Endodermal cell (in vitro differentiated cells): Measurements from ENCODE around the gene ECD. TPM values are rescaled to one million over a fixed set of nuclear protein-coding genes. Genes with fewer than 3 reads are reported as not detected.

ENCODE experiments used
- DNase-seq: peaks from one replicate; pipeline ENCODE4 v3.0.0-alpha.2; 2017
- H3K27ac ChIP-seq: 2 replicates; pipeline ENCODE4 v1.5.1; 2013; ENCODE audit warnings: mild to moderate bottlenecking, low read depth, low read length, moderate library complexity
- H3K27me3 ChIP-seq: 2 replicates; pipeline ENCODE4 v1.6.1; 2013; ENCODE audit warnings: mild to moderate bottlenecking, low read length, moderate library complexity; ENCODE audit not compliant: insufficient read depth, control insufficient read depth, poor library complexity, severe bottlenecking
- H3K36me3 ChIP-seq: 2 replicates; pipeline ENCODE4 v1.7.0; 2013; ENCODE audit warnings: mild to moderate bottlenecking, low read length, moderate library complexity; ENCODE audit not compliant: control insufficient read depth, insufficient read depth
- H3K4me1 ChIP-seq: one replicate; pipeline ENCODE4 v1.7.0; 2013; ENCODE audit warnings: low read length; ENCODE audit not compliant: control insufficient read depth, insufficient read depth
- H3K4me3 ChIP-seq: 2 replicates; pipeline ENCODE4 v1.5.1; 2013; ENCODE audit warnings: mild to moderate bottlenecking, low read length, moderate library complexity
- H3K9ac ChIP-seq: 2 replicates; pipeline ENCODE4 v1.6.1; 2013; ENCODE audit warnings: mild to moderate bottlenecking, low read length, moderate library complexity; ENCODE audit not compliant: poor library complexity, severe bottlenecking; ENCODE audit errors: extremely low read depth
- H3K9me3 ChIP-seq: 2 replicates; pipeline ENCODE4 v1.6.1; 2013; ENCODE audit warnings: mild to moderate bottlenecking, low read length, moderate library complexity; ENCODE audit not compliant: control insufficient read depth
- H3K27ac Mint-ChIP-seq: 2 replicates; pipeline ENCODE4 v1.8.0; 2020; ENCODE audit warnings: mixed read lengths
- H3K27me3 Mint-ChIP-seq: 2 replicates; pipeline ENCODE4 v1.8.0; 2021; ENCODE audit warnings: mild to moderate bottlenecking, mixed read lengths; ENCODE audit not compliant: insufficient read depth
- H3K36me3 Mint-ChIP-seq: 2 replicates; pipeline ENCODE4 v1.8.0; 2020; ENCODE audit warnings: low read depth, mixed read lengths
- H3K4me1 Mint-ChIP-seq: 2 replicates; pipeline ENCODE4 v1.8.0; 2020; ENCODE audit warnings: mixed read lengths
- H3K4me3 Mint-ChIP-seq: 2 replicates; pipeline ENCODE4 v1.8.0; 2020; ENCODE audit warnings: mild to moderate bottlenecking, moderate library complexity, mixed read lengths
- H3K9me3 Mint-ChIP-seq: 2 replicates; pipeline ENCODE4 v1.8.0; 2020; ENCODE audit warnings: mild to moderate bottlenecking, mixed read lengths
- whole genome bisulfite sequencing, 2 experiments: methylation state at CpG; one replicate each; pipeline versions ENCODE4 v1.1.5 to v1.1.7; 2013; ENCODE audit warnings: missing lambda C conversion rate in 2 of 2, mixed read lengths in 1 of 2; ENCODE audit not compliant: insufficient coverage in 1 of 2, insufficient read length in 1 of 2; 5-methylcytosine and 5-hydroxymethylcytosine counted together
- total RNA-seq, 2 donors: library from RNA; stranded (reverse); fragmentation: NEBNext Ultra II Directional in 1 of 2; extraction: Animal tissue kit (Norgen Biotek cat#: 25700) in 1 of 2; gene quantifications; 2 replicates in 1 of 2; 3 replicates in 1 of 2; pipeline ENCODE4 v1.2.1, GENCODE V29; 2021
- TF ChIP-seq, protein P1 (sequence below): fragments of 200-600 bp; sonication (generic); conservative IDR thresholded peaks from 2 replicates; pipeline ENCODE4 v1.5.0; 2021; ENCODE audit warnings: antibody characterized with exemption, mild to moderate bottlenecking

The ECD gene
- total RNA-seq, 2 donors from 2014 or later, result 38.4 to 40.7 TPM

DNA sequence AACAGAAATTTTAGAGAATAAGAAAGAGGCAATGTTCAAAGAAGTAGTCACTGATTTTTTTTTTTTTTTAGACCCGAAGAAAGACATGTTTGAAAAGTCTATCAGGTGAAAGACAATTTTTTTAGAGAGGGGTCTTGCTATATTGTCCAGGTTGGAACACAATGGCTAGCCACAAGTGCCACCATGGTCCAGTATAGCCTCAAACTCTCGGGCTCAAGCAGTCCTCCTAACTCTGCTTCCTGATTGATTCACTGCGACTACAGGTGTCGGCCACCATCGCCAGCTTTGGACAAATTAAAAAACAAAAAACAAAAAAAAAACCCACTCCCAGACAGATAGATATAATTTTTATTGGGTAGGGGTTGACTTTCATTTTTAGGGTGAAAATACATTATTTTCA is 22.4 kb upstream of the ECD start:
- Histone ChIP-seq H3K9ac (no peak overlapping the region), H3K27ac (no peak overlapping the region), H3K27me3 (no peaks in the 10 kb centered on the region), H3K4me3 (no peak overlapping the region), H3K4me1 (no peaks in the 10 kb centered on the region), H3K9me3 (no peaks in the 10 kb centered on the region), H3K36me3 (no peaks in the 10 kb centered on the region)
- Mint-ChIP-seq H3K27me3 (no peaks in the 10 kb centered on the region), H3K36me3 (peaks cover 18% of the 10 kb centered on the region), H3K9me3 (no peaks in the 10 kb centered on the region), H3K27ac (no peak overlapping the region), H3K4me3 (no peak overlapping the region), H3K4me1 (no peaks in the 10 kb centered on the region)
- 83 to 96% methylated on average over 1 to 5 of the region's 5 CpGs for WGBS, 2 experiments
- no peak for DNase-seq
- TF ChIP-seq, protein P1, sequence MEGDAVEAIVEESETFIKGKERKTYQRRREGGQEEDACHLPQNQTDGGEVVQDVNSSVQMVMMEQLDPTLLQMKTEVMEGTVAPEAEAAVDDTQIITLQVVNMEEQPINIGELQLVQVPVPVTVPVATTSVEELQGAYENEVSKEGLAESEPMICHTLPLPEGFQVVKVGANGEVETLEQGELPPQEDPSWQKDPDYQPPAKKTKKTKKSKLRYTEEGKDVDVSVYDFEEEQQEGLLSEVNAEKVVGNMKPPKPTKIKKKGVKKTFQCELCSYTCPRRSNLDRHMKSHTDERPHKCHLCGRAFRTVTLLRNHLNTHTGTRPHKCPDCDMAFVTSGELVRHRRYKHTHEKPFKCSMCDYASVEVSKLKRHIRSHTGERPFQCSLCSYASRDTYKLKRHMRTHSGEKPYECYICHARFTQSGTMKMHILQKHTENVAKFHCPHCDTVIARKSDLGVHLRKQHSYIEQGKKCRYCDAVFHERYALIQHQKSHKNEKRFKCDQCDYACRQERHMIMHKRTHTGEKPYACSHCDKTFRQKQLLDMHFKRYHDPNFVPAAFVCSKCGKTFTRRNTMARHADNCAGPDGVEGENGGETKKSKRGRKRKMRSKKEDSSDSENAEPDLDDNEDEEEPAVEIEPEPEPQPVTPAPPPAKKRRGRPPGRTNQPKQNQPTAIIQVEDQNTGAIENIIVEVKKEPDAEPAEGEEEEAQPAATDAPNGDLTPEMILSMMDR, result no peak

DNA sequence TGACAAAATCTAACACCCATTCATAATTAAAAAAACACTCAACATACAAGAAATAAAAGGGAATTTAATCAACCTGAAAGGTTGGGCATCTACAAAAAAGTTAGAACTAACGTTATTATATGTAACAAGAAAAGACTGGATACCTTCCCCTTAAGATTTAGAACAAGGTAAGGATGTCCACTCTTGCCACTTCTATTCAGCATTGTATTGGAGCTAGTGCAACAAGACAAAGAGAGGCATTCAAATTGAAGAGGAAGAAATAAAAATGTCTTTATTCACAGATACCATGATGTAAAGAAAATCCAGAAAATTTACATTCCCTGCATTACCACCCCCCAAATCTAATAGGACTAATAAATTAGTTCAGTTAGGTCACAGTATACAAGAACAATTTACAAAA is 18.5 kb upstream of the ECD start:
- TF ChIP-seq, protein P1, result no peak
- Histone ChIP-seq H3K36me3 (no peaks in the 10 kb centered on the region), H3K27me3 (no peaks in the 10 kb centered on the region), H3K27ac (no peak overlapping the region), H3K4me1 (peaks cover 7% of the 10 kb centered on the region), H3K9me3 (no peaks in the 10 kb centered on the region), H3K4me3 (no peak overlapping the region), H3K9ac (no peak overlapping the region)
- no peak for DNase-seq
- H3K4me1 Mint-ChIP-seq, result no peaks in the 10 kb centered on the region
- H3K9me3 Mint-ChIP-seq, result no peaks in the 10 kb centered on the region
- no peaks in the 10 kb centered on the region for H3K27me3 Mint-ChIP-seq
- H3K27ac Mint-ChIP-seq, result no peak overlapping the region
- no peak overlapping the region for H3K4me3 Mint-ChIP-seq
- WGBS, 2 experiments, result 86% methylated on average over 1 of the region's 1 CpG; no CpG with 5 or more reads in 1 of the 2 experiments
- peaks cover 21% of the 10 kb centered on the region for H3K36me3 Mint-ChIP-seq

DNA sequence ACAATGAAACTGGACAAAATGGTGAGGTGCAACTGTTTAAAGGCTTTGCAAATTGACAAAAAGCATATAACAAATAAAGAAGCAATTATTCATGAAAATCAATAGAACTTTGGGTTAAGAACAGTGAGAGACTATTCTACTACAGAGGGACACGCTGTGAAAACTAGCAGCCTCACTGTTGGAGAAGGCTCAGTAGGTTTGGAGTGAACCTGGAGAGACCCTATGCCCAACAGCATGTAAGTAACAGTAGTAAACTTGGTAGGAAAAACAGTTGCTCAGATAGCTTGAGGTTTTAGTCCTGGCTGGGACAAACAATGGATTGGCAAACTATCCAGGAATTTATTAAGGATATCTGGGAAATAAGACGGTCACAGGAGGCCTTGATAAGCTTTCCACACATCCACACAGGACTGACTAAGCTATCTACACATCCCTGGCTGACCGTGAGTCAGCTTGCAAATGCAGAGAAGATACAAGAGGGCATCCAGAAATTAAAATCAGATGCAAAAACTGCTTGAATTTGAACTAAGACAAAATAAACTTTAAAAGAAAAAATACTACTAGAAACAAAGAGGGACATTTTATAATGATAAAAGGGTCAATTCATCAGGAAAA is 16.0 kb upstream of the ECD start:
- Histone ChIP-seq H3K27ac (no peak overlapping the region), H3K27me3 (no peaks in the 10 kb centered on the region)
- 70 to 77% methylated on average over 1 to 3 of the region's 3 CpGs for WGBS, 2 experiments

More for the DNA sequence above, 16.0 kb upstream of the ECD start:
- no peaks in the 10 kb centered on the region for H3K9me3 Mint-ChIP-seq
- no peak overlapping the region for H3K4me3 ChIP-seq
- TF ChIP-seq, protein P1, result no peak
- peaks cover 7% of the 10 kb centered on the region for H3K4me1 ChIP-seq
- H3K36me3 Mint-ChIP-seq, result peaks cover 29% of the 10 kb centered on the region
- no peak overlapping the region for H3K27ac Mint-ChIP-seq
- H3K4me3 Mint-ChIP-seq, result no peak overlapping the region
- H3K9me3 ChIP-seq, result no peaks in the 10 kb centered on the region
- no peaks in the 10 kb centered on the region for H3K36me3 ChIP-seq
- DNase-seq, result no peak
- H3K27me3 Mint-ChIP-seq, result no peaks in the 10 kb centered on the region
- H3K9ac ChIP-seq, result no peak overlapping the region
- H3K4me1 Mint-ChIP-seq, result peaks cover 5% of the 10 kb centered on the region
